HG03064 (cell line): ENCODE data around the gene MAP3K5.

Experiments
- ATAC-seq: cut with Tn5 transposase; IDR thresholded peaks from one replicate; pipeline ENCODE4 v1.9.1; 2021; ENCODE audit warnings: low read depth; ENCODE audit not compliant: unreplicated experiment

Gene MAP3K5

DNA sequence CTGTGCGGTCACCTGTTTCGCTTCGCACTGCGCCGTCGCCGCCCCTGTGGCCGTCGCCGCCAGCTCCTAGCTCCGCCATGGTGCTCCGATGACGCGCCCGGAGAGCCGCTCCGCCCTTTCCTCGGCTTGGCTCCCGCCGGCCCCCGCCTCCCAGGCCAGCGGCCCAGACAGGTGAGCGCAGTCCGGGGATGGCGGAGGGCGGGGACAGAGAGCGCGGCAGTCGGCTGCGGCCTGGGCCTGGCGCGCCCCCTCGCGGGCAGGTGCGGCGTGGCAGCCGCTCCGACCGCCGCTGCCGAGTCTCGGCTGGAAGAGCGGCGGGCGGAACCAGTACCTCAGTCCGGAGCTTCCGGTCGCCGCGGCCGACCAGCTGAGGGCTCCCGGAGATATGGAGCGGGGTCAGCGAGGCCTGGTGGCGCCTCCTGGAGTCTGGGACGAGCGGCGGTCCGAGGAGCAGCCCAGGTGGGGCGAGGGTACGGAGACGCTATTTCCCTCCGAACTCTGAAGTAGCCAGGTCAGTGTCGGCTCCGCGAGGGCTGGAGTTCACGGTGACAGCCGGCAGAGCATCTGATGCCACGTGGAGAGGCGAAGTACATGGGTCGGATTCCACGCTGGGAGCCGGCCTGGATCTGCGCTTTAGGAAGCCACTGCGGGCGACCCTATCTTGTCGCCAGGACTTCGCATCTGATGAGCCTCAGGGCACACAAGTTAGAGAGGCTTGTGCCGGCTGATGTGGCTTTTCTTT is 241.8 kb downstream of the MAP3K5 start, which contains the start of gene MAP7:
MAP7 (minus strand) TSS at position 93 of the 742 bp plus-strand sequence; CDS start at position 79, 14 bp downstream.
- ATAC-seq, result peak; percentile 72

DNA sequence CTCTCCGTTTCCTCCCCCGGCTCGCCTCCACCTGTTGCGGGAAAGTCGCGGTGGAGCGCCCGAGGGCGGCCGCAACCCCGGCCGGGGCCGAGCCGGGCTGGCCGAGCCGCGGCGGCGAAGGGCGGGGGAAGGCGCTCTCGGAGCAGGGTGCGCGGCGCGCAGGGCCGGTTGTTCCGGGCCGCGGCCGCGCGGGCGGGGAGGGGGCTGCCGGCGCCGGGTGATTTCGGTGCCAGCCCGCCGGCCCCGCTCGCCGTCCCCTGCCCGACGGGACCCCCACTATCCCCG is 242.3 kb downstream of the MAP3K5 start:
- peak; percentile 51 for ATAC-seq

DNA sequence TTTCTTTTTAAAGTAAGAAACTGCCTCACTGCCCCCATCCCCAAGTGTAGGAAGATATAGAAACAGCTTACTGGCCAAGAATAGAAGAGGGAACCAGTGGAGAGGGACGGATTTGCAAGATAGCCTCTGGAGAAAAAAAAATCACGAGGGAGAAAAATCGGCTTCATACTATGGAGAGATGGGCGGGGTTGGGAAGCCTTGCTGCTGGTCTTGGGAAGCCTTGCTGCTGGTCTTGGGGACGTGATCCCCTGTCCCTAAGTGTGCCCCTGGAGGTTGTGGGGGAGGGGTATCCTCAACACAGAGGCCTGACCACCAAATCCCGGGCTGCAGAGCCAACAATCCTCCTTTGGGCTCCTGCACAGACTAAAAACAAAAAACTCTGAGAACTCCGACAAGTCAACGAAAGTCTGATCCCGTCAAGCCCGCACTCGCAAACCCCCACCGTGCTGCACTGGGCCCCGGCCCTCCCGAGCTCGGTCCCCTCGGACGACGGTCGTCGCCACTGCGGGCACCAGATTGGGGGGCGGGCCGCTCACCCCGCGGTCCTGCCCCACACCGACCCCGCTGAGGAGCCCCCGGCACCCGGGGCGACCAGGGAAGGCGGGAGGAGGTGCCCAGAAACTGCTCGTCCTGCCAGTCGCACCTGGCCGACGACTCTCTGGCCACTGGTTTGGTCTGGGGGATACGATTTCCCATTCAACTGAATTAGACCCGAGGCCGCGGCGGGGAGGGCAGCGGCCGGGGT is 242.8 kb downstream of the MAP3K5 start:
- no peak for ATAC-seq

DNA sequence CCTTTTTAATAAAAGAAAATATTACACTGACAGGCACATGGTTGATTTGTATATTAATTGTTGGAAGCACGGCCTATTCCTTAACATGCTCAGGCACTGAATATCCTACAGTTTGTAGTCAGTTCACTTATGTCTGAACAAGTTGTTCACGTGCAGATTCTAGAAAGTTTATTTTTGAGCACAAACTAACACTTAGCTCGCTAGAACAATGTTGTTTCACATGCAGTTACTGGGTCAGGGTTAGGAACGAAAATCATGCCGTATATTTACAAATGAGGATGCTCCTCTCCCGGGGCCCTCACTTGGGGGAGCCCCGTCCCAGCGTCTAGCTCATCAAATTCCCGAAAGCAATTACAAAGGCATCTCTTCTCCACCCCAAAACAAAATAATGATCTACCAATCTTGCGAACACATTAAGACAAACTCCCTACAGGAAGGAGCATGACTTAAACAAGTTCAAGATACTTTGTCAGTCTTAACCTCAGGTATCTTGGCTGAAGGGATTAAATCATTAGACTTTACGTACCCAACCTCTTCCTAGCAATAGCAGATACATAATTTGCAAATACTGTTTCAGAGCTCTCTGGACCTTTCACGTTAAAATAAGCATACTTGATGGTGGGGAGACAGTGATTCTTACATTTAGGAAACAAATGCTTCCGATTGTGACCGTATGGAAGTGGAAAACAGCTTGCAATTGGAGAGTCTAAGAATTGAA is 243.5 kb downstream of the MAP3K5 start:
- no peak for ATAC-seq

DNA sequence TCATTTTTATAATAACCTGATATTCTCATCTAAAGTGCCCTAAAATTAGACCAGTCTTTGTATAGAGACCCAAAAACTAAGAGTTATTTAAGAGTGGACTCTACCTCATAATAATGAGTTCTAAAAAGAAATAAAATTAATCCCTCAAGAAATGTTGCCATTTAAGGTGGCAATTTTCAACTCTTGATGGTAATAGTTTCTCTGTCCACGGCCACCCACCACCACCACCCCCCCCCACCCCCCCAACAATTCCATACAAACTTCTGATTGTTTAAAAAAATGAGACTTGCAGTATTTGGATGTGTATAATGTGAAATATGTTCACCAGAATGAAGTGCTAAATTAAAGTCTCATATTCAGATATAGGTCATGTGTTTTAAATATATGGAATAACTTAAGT is 244.4 kb downstream of the MAP3K5 start:
- no peak for ATAC-seq

DNA sequence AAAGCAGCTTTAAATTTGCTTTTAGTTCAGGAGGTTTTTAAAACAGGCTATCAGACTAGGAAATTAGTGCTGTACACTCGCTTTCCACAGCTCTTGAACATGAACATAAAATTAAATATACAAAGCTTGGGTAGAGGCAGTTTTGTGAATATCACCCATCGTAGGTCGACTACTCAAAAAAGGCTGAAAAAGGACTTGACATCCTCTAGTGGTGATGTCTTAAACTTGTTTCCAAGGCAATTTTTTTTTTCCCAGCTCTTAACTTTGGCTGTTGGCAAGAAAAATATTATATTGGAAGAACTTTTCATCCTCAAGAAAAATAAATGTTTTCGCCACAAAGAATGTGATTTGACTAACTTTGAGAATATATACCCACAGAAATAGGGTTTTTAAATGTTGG is 244.9 kb downstream of the MAP3K5 start:
- ATAC-seq, result no peak

DNA sequence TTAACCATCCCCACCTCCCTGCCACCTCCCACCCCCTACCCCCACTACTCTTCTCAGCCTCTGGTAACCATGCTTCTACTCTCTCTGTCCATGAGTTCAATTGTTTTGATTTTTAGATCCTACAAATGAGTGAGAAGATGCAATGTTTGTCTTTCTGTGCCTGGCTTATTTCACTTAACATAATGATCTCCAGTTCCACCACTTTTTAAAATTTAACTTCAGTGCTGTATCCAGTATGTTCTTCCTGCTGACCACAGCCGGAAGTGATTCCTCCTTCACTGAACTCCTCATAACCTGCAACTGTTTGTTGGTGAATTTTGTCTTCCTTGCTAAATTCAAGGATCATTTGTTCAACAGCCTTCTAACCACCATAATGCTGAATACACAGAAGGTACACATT is 245.9 kb downstream of the MAP3K5 start:
- ATAC-seq, result no peak

DNA sequence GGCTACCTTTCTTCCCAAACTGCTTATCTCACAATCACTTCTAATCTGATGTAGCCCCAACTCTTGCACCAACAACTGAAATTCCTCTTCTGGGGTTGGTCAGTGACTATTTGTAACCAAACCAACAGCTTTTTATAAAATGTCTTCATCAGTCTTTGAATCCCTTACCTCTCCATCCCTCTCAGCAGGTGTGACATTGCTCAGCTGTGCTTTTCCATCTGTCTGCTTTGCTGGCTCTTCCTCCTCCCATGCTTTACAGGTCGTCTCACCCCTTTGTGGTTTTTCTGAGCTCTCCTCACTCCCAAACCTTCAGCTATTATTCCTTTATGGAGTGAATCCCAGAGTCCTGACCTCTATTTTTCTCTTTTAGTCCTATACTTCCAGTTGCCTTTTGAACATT is 248.0 kb downstream of the MAP3K5 start:
- ATAC-seq, result no peak

DNA sequence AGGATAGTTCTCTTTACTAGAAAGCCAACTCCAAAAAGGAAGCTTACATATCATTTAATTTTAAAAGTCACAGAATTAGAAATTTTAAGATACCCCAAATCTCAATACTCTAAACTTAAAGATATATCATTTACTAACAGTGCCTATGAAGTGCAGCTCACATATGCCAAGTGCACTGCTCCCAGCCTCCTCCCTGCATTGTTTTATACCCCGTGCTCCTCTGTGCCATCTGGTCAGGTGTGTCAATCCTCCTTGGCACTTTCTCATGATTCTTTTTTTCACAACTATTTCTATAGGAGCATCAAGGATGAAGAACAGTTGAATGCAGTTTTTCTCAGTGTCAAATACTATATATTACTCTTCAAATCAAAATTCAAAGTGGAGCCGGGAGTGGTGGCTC is 250.9 kb downstream of the MAP3K5 start:
- ATAC-seq, result no peak

DNA sequence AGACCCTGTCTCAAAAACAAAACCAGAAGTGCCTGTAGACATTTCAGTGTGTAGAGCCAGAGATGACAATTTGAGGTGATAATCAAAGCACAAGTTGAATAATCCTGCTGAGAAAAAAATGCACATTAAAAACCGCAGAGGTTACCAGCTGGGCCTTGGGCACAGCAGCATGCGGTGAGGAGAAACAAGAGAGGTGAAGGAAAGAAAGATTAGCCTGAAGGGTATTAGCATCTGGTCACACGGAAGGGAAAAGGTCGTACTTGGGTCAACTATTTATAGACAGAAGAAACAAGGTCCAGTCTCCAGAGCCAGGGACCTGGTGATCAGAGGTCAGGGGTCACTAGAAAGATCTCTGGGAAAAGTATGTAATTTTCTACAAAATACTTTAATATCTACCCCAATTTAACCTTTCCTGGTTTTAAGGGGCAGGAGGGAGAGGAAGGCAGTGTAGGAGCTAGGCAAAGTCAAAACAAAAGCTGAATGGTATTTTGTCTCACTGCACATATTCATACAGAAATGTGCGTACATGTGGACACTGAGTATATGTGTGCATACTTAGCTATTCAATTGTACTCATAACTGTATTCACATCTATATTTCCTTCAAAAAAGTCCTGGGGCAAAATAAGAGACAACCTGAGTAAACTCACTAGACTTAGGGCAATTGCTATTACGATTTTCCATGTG is 252.2 kb downstream of the MAP3K5 start:
- no peak for ATAC-seq

DNA sequence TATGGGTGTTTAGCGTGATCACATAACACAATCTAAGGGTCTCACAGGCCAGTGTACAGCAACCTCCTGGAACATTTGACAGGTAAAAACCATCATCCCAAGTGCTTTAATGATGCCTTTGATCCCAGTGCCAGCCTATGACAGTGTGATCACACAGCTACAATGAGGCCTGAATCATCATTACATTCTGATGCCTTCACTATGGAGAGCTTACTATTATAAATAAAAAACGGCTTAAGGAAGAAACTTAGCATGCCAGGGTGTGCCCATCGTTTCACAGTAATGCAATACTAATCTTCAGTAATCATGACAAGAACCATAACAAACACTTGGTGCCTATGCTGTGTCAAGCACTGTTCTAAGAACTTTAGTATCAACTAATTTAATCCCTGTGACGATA is 253.4 kb downstream of the MAP3K5 start:
- no peak for ATAC-seq

DNA sequence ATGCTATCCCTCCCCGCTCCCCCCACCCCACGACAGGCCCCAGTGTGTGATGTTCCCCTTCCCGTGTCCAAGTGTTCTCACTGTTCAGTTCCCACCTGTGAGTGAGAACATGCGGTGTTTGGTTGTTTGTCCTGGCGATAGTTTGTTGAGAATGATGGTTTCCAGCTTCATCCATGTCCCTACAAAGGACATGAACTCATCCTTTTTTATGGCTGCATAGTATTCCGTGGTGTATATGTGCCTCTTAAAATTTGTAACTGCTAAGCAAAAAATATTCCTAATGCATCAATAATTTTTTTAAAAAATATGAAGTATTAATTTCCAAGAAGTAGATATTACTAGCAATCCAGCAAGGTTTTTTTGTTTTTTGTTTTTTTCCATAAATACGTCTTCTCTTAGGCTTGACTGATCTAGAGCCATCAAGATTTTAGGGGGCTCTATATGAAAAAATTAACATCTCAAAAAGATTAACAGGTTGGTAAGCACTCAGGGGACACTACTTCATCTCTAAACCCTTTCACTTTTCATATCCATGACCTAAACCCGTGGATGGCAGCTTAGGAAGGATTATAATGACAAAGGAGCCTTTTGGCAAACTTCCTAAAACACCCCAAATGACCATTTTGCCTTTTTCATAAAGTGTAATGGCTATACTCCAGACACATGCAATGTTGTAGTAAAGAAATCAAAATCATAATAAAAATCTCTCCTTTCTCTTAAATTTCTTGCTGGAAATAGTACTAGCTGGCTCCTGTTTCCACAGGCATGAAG is 256.2 kb downstream of the MAP3K5 start:
- ATAC-seq, result no peak

DNA sequence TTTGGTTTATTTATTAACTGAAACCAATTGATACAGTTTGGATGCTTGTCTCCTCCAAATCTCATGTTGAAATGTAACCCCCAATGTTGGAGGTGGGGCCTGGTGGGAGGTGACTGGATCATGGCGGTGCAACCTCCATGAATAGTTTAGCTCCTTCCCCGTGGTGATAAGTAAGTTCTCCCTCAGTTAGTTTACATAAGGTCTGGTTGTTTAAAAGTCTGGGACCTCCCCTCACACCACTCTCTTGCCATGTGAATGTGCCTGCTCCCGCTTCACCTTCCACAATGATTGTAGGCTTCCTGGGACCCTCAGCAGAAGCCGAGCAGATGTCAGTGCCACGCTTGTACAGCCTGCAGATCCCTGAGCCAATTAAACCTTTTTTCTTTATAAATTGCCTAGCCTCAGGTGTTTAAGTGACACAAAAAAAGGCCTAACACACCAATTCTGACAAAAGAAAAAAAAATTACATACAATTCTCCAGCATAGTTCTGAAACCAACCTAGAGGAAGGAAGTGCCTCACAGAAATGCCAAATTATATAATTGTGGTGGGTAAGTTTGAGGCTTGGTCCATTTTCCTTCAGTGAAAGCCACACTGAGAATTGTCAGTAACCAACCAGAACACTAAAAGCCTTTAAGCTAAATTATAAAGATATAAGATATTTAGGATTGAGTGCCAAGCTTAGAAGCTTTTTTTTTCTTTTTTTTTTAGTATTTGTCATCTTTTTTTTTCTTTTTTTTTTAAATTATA is 257.1 kb downstream of the MAP3K5 start:
- ATAC-seq, result no peak

DNA sequence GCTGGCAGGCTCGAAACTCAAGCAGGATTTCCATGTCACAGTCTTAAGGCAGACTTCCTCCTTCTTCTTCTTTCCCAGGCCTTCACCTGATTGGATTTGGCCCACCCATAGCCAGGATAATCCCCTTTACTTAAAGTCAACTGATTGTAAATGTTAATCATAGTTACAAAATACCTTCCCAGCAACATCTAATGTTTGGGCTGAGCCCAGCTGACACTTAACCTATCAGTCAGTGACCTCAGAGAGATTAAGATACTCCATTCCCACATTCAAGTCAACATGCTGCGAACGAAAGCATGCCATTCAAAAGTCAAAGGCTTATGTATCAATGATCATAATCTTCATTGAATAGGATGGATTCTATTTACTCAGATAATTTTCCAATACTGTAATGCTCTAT is 258.0 kb downstream of the MAP3K5 start:
- no peak for ATAC-seq

DNA sequence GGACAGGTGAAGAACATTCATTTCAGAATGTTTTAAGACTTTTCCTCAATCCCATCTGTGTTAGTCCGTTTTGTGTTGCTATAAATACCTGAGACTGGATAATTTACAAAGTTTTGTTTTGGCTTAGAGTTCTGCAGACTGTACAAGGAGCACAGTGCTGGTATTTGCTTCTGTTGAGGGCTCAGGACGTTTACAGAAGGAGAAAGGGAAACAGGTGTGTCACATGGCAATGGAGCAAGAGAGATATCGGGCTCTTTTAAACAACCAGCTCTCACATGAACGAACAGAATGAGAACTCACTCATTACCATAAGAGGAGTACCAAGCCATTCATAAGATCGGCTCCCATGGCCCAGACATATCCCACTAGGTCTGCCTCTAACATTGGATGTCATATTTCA is 258.8 kb downstream of the MAP3K5 start:
- ATAC-seq, result no peak

DNA sequence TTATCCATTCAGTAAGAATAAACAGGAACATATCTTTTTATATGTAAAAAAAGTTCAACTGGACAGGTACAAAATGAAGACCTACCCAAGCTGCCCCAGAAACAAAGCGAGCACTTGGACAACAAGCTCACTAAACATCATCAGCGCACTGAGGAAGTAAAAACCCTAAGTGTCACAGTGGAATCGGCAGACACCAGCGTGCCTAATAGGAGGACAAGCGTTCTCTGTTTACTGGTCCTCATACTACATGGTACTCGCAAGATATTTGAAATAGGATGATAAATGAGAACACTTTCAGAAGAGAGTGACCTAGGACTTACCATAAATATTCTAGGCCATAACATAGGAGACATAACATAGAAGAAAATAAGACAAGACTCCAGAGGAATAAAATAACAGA is 260.2 kb downstream of the MAP3K5 start:
- ATAC-seq, result no peak

DNA sequence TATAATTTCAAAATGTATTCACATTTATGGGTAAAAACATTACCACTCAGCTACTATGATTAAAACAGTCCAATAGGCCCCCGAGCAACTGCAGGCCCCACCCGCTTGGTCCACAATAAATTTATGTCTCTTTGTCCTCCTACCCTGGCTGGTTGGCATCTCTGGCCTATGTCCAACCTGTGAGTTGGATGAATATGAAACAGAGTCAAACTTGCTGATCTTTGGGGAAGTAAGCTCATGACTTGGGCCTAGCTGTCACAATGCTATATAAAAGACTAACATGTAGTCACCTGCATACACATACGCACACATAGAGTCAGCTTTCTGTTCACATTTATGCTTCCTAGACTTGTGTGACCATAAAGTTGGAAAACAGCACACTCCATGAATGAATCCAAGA is 262.6 kb downstream of the MAP3K5 start:
- ATAC-seq, result no peak

DNA sequence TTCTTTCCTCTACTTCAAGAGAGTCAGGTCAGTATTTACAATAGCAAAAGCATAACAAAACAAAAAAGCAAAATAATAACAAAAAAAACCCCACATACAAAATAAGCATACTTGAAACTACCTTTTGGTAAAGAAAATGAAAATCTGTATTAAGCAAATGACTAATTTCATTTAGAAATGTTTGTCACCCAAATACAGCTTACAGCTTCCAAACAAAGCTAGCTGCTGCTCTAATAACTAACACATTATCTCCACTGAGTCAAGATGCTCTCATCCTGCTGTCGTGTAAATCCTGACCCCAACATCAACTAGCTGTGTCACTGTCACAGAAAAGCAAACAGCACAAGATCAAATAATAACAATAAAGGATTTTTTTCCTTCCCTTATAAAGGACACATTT is 263.8 kb downstream of the MAP3K5 start:
- no peak for ATAC-seq

DNA sequence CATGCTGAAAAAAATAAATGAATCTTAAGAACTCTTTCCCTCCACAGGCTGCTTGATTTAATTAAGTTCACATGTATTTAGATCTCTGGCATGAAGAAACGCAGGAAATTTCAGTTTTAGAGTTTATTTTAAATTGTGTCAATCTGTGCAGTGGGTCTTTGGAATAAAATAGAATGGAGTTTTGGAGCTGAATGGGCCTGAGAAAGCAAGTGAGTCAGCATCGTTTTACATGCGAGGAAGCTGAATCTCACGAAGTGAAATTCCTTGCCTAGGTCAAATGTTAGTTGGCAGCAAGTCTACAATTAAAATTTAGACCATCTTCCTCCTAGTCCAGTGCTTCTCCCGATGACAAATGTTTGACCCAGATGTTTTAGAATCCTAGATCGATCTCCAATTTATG is 264.4 kb downstream of the MAP3K5 start:
- ATAC-seq, result no peak

DNA sequence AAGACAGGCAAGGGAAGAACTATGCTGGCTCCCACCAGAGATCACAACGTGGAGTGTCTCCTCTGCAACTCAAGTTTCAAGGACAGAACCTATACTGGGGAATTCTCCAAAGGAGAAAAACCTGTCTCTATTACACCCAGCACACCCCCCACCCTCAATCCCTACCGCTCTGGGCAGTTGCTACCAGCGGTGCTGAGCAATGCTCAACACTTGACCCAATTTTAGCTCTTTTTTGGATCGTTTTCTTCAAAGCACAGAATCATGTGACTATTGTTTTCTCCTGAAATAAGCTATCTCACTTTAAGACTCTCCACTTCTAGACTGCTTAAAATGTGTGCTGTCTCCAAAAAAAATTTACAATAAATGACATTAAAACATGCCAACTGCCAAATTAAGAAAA is 265.3 kb downstream of the MAP3K5 start:
- ATAC-seq, result no peak
